OCI-LY1 (cell line): ENCODE results near the gene NDST3.

Experiments used
- H2AFZ ChIP-seq: fragments of 200-600 bp; sonication (generic), shearing (Covaris generic); 2 replicates; pipeline ENCODE4 v1.6.0; 2014; ENCODE audit warnings: antibody characterized with exemption, mild to moderate bottlenecking, low read length
- H3F3A ChIP-seq: fragments of 200-600 bp; sonication (generic), shearing (Covaris generic); 2 replicates; pipeline ENCODE4 v1.6.0; 2014; ENCODE audit warnings: mild to moderate bottlenecking, antibody characterized with exemption, low read length, moderate library complexity; ENCODE audit not compliant: insufficient read depth
- H3K27ac ChIP-seq: fragments of 200-600 bp; sonication (generic); 2 replicates; pipeline ENCODE4 v1.5.1; 2014; ENCODE audit warnings: low read length, mixed run types, mild to moderate bottlenecking, low read depth; ENCODE audit not compliant: poor library complexity, severe bottlenecking
- H3K27me3 ChIP-seq: fragments of 200-600 bp; sonication (generic); 2 replicates; pipeline ENCODE4 v1.6.0; 2014; ENCODE audit warnings: antibody characterized with exemption, mild to moderate bottlenecking, low read length, moderate library complexity; ENCODE audit not compliant: insufficient read depth
- H3K36me3 ChIP-seq: fragments of 200-600 bp; sonication (generic); 2 replicates; pipeline ENCODE4 v1.6.1; 2014; ENCODE audit warnings: mild to moderate bottlenecking, antibody characterized with exemption, low read length, moderate library complexity, mixed read lengths; ENCODE audit not compliant: insufficient read depth
- H3K4me1 ChIP-seq: fragments of 200-600 bp; sonication (generic); 2 replicates; pipeline ENCODE4 v1.5.1; 2014; ENCODE audit warnings: mild to moderate bottlenecking, low read length, moderate library complexity; ENCODE audit not compliant: insufficient read depth, severe bottlenecking
- H3K4me2 ChIP-seq: fragments of 200-600 bp; sonication (generic), shearing (Covaris generic); 2 replicates; pipeline ENCODE4 v1.6.1; 2014; ENCODE audit warnings: low read length
- H3K4me3 ChIP-seq: fragments of 200-600 bp; sonication (generic); 2 replicates; pipeline ENCODE4 v1.5.1; 2014; ENCODE audit warnings: low read length, low read depth, mild to moderate bottlenecking, mixed read lengths; ENCODE audit not compliant: poor library complexity, severe bottlenecking
- H3K79me2 ChIP-seq: fragments of 200-600 bp; shearing (Covaris generic); 2 replicates; pipeline ENCODE4 v1.6.1; 2016; ENCODE audit warnings: mixed run types, low read length, mixed read lengths; ENCODE audit not compliant: insufficient read depth
- H3K9ac ChIP-seq: fragments of 200-600 bp; sonication (generic), shearing (Covaris generic); 2 replicates; pipeline ENCODE4 v1.6.1; 2014; ENCODE audit warnings: mild to moderate bottlenecking, low read length, mixed read lengths
- H3K9me2 ChIP-seq: fragments of 200-600 bp; sonication (generic), shearing (Covaris generic); 2 replicates; pipeline ENCODE4 v1.6.1; 2014; ENCODE audit warnings: low read depth, mild to moderate bottlenecking, low read length, mixed read lengths
- H3K9me3 ChIP-seq: fragments of 200-600 bp; shearing (Covaris generic); 2 replicates; pipeline ENCODE4 v1.6.1; 2014; ENCODE audit warnings: low read length, mixed read lengths
- H4K20me1 ChIP-seq: fragments of 200-600 bp; sonication (generic), shearing (Covaris generic); 2 replicates; pipeline ENCODE4 v1.6.0; 2016; ENCODE audit warnings: mild to moderate bottlenecking, low read length; ENCODE audit not compliant: insufficient read depth
- EZH2 ChIP-seq: fragments of 200-600 bp; sonication (generic), shearing (Covaris generic); IDR thresholded peaks from 2 replicates; pipeline ENCODE4 v1.8.0; 2017; ENCODE audit warnings: borderline replicate concordance, mixed run types, mild to moderate bottlenecking, antibody characterized with exemption, low read length, moderate library complexity, mixed read lengths
- TF ChIP-seq, protein P1 (sequence below): fragments of 200-600 bp; sonication (generic), shearing (Covaris generic); IDR thresholded peaks from 2 replicates; pipeline ENCODE4 v1.5.1; 2017; ENCODE audit warnings: mild to moderate bottlenecking, antibody characterized with exemption, low read length, moderate library complexity, mixed read lengths

NDST3 gene

DNA sequence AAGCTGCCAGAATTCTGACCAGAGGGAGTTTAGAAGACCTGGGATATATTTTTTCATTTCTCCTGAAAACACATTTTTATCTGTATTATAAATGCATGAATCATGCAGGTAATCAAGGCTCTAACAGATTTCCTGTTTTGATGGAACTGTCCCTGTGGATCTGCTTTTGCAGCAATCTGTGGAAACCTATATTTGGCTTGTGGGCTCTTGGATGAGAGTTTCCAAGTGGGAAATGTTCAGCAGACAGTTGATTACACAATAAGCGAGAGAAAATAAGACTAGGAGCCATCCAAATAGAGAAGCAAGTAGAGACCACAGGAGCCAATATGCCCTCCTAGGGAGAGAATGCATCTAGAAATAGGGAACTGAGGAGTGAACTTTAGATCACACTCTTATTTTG, 105.0 kb downstream of the NDST3 start:
- H3K4me2 ChIP-seq = no peak overlapping the region
- H3K36me3 ChIP-seq = no peaks in the 10 kb centered on the region
- H3K27ac ChIP-seq = no peak overlapping the region
- no peak overlapping the region for H3K4me3 ChIP-seq
- no peak overlapping the region for H3K9ac ChIP-seq
- H3K9me3 ChIP-seq = no peaks in the 10 kb centered on the region
- no peaks in the 10 kb centered on the region for H4K20me1 ChIP-seq
- TF ChIP-seq, protein P1, sequence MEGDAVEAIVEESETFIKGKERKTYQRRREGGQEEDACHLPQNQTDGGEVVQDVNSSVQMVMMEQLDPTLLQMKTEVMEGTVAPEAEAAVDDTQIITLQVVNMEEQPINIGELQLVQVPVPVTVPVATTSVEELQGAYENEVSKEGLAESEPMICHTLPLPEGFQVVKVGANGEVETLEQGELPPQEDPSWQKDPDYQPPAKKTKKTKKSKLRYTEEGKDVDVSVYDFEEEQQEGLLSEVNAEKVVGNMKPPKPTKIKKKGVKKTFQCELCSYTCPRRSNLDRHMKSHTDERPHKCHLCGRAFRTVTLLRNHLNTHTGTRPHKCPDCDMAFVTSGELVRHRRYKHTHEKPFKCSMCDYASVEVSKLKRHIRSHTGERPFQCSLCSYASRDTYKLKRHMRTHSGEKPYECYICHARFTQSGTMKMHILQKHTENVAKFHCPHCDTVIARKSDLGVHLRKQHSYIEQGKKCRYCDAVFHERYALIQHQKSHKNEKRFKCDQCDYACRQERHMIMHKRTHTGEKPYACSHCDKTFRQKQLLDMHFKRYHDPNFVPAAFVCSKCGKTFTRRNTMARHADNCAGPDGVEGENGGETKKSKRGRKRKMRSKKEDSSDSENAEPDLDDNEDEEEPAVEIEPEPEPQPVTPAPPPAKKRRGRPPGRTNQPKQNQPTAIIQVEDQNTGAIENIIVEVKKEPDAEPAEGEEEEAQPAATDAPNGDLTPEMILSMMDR = no peak
- TF ChIP-seq EZH2 = no peak
- H3K27me3 ChIP-seq = no peaks in the 10 kb centered on the region
- H2AFZ ChIP-seq = no peak overlapping the region
- H3F3A ChIP-seq = no peaks in the 10 kb centered on the region
- no peaks in the 10 kb centered on the region for H3K9me2 ChIP-seq
- H3K4me1 ChIP-seq = no peaks in the 10 kb centered on the region
- no peaks in the 10 kb centered on the region for H3K79me2 ChIP-seq

DNA sequence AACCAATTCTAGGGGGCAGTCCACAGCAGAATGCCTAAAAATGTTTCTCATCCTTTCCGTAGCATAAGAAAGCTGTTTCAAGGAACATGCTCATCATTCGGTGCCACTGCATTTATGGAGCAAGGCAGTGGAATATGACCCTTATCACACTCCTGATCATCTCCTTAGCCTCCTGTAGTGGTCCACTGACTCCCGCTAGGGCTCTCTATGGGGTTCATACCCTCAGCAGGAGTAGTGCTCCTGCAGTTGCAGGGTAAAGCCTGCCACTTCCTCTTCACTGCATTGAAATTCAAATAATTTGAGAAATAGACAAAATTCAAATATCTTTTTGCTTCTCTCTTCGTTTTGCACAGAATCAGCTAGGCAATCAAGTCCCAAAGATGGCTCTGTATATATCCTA, 107.0 kb downstream of the NDST3 start:
- Histone ChIP-seq H3K4me2 (no peak overlapping the region), H3K9ac (no peak overlapping the region), H3K4me3 (no peak overlapping the region), H3K4me1 (no peaks in the 10 kb centered on the region), H3K36me3 (no peaks in the 10 kb centered on the region), H4K20me1 (no peaks in the 10 kb centered on the region), H3K9me3 (no peaks in the 10 kb centered on the region), H3K79me2 (no peaks in the 10 kb centered on the region), H3K27ac (no peak overlapping the region), H2AFZ (no peak overlapping the region), H3K27me3 (no peaks in the 10 kb centered on the region), H3F3A (no peaks in the 10 kb centered on the region), H3K9me2 (no peaks in the 10 kb centered on the region)
- TF ChIP-seq, protein P1 = no peak
- no peak for TF ChIP-seq EZH2

DNA sequence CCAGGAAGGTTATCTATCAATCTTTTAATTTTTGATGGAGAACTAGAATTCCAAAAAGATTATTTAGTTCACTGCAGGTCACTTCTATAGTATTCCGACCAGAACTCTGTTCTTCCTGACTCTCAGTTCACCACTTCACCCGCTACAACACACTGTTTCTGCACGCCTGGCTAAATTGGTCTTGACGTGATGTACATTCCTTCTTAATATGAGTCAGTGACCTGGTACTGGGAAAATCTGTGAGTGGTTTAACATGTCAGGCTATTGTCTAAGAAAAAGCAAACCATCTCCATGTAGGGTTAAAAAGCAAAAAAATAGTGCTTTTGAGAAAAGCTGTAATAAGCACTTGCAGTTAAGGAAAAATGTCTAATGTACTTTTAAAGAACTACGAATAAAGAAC, 120.4 kb downstream of the NDST3 start:
- H2AFZ ChIP-seq = no peak overlapping the region
- H3K4me3 ChIP-seq = no peak overlapping the region
- H3K79me2 ChIP-seq = no peaks in the 10 kb centered on the region
- H3K9me3 ChIP-seq = no peaks in the 10 kb centered on the region
- H3K27ac ChIP-seq = no peak overlapping the region
- no peaks in the 10 kb centered on the region for H3K36me3 ChIP-seq
- no peak overlapping the region for H3K9ac ChIP-seq
- TF ChIP-seq EZH2 = no peak
- TF ChIP-seq, protein P1 = no peak
- H3K4me1 ChIP-seq = no peaks in the 10 kb centered on the region
- H3K9me2 ChIP-seq = no peaks in the 10 kb centered on the region
- H3K4me2 ChIP-seq = no peak overlapping the region
- H4K20me1 ChIP-seq = 0 out of 2 replicates have a peak, but pooled peaks cover 3% of the 10 kb centered on the region
- no peaks in the 10 kb centered on the region for H3F3A ChIP-seq
- H3K27me3 ChIP-seq = no peaks in the 10 kb centered on the region
